ENCODE results near the gene ANKS6.

Gene ANKS6

GRCh38 chr9:98815391-98815951 is 19.1 kb upstream of the ANKS6 start:
- no peak for DNase-seq (ENCODE audit: low read depth in 2 of 2)

GRCh38 chr9:98811051-98811650 is 14.8 kb upstream of the ANKS6 start:
- no peak for DNase-seq (ENCODE audit: low read depth in 2 of 2)

GRCh38 chr9:98810102-98810842 is 13.9 kb upstream of the ANKS6 start:
- no peak for DNase-seq (ENCODE audit: low read depth in 2 of 2)

- no peak for DNase-seq (ENCODE audit: low read depth in 2 of 2)
Measured at GRCh38 chr9:98809311-98810101, 13.2 kb upstream of the ANKS6 start.

- no peak for DNase-seq (ENCODE audit: low read depth in 2 of 2)
Measured at GRCh38 chr9:98808875-98809274, 12.5 kb upstream of the ANKS6 start.

- no peak for DNase-seq (ENCODE audit: low read depth in 2 of 2)
Measured at GRCh38 chr9:98808411-98808815, 12.1 kb upstream of the ANKS6 start.

GRCh38 chr9:98807814-98808195 is 11.4 kb upstream of the ANKS6 start:
- DNase-seq (ENCODE audit: low read depth in 2 of 2), result no peak

- DNase-seq (ENCODE audit: low read depth in 2 of 2), result no peak
Measured at GRCh38 chr9:98807070-98807813, 10.9 kb upstream of the ANKS6 start, which contains the start of gene GALNT12. GALNT12 (plus strand) TSS chr9:98807670; CDS start chr9:98807699, 29 bp downstream.

- no peak for DNase-seq (ENCODE audit: low read depth in 2 of 2)
Measured at GRCh38 chr9:98806394-98807035, 10.2 kb upstream of the ANKS6 start.

GRCh38 chr9:98805506-98806272 is 9.3 kb upstream of the ANKS6 start:
- no peak for DNase-seq (ENCODE audit: low read depth in 2 of 2)

- DNase-seq (ENCODE audit: low read depth in 2 of 2), result no peak
Measured at GRCh38 chr9:98804083-98804482, 7.7 kb upstream of the ANKS6 start.

- DNase-seq (ENCODE audit: low read depth in 2 of 2), result no peak
Measured at GRCh38 chr9:98801969-98802371, 5.6 kb upstream of the ANKS6 start.

- no peak for DNase-seq (ENCODE audit: low read depth in 2 of 2)
Measured at GRCh38 chr9:98801561-98801960, 5.2 kb upstream of the ANKS6 start.

- no peak for DNase-seq (ENCODE audit: low read depth in 2 of 2)
Measured at GRCh38 chr9:98798254-98798653, 1.9 kb upstream of the ANKS6 start.

GRCh38 chr9:98797491-98797890 is 1.1 kb upstream of the ANKS6 start:
- no peak for DNase-seq (ENCODE audit: low read depth in 2 of 2)

- no peak for DNase-seq (ENCODE audit: low read depth in 2 of 2)
Measured at GRCh38 chr9:98795970-98796363, 388 bp downstream of the ANKS6 start.

GRCh38 chr9:98795295-98795955 is 930 bp downstream of the ANKS6 start:
- DNase-seq (ENCODE audit: low read depth in 2 of 2), result no peak

GRCh38 chr9:98794802-98795201 is 1.6 kb downstream of the ANKS6 start:
- DNase-seq (ENCODE audit: low read depth in 2 of 2), result no peak

- DNase-seq (ENCODE audit: low read depth in 2 of 2), result no peak
Measured at GRCh38 chr9:98793031-98793430, 3.3 kb downstream of the ANKS6 start.
